Measurements from ENCODE around the gene TACR1. TPM values are rescaled to one million over a fixed set of nuclear protein-coding genes. Genes with fewer than 3 reads are reported as not detected.

The TACR1 gene
- total RNA-seq, 3 donors from 2014 or later, result 1.3 to 5.9 (median 2.4) TPM

GRCh38 chr2:75087736-75088135, 111.6 kb downstream of the TACR1 start:
- Histone ChIP-seq H3K4me3 (no peak overlapping the region), H3K27me3 (no peaks in the 10 kb centered on the region), H3K36me3 (no peaks in the 10 kb centered on the region), H3K27ac (no peak overlapping the region), H3K4me1 (no peaks in the 10 kb centered on the region), H3K9me3 (no peaks in the 10 kb centered on the region)
- no peak for DNase-seq (ENCODE audit: low spot score in 2 of 2)
- TF ChIP-seq POLR2AphosphoS5 (IDR thresholded peaks at IDR 0.05) (no peak), POLR2A (IDR thresholded peaks at IDR 0.05) (no peak)
- TF ChIP-seq, protein P1, sequence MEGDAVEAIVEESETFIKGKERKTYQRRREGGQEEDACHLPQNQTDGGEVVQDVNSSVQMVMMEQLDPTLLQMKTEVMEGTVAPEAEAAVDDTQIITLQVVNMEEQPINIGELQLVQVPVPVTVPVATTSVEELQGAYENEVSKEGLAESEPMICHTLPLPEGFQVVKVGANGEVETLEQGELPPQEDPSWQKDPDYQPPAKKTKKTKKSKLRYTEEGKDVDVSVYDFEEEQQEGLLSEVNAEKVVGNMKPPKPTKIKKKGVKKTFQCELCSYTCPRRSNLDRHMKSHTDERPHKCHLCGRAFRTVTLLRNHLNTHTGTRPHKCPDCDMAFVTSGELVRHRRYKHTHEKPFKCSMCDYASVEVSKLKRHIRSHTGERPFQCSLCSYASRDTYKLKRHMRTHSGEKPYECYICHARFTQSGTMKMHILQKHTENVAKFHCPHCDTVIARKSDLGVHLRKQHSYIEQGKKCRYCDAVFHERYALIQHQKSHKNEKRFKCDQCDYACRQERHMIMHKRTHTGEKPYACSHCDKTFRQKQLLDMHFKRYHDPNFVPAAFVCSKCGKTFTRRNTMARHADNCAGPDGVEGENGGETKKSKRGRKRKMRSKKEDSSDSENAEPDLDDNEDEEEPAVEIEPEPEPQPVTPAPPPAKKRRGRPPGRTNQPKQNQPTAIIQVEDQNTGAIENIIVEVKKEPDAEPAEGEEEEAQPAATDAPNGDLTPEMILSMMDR (IDR thresholded peaks at IDR 0.05), result no peak
- intact Hi-C loops (cut with DNase I; ENCODE audit: low total_unique reads), result no loop called here

DNA sequence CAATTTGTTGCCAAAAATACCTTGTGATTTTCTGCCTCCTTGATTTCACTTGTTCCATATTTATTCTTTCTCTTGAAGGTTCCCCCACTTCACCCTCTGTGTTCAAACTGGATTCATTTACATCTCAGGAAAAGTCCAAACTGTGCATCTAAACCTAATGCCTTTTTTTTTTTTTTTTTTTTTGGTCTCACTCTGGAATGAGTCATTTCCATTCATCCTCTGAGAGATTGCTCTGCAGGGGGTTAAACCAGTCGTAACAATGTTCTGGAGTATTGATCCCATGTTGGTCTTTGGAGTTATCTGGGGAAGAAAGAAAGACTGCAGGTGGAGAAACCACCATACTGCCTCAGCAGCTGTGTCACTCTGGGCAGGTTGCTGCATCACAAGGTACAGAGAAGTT, 119.7 kb downstream of the TACR1 start:
- Histone ChIP-seq H3K4me1 (no peaks in the 10 kb centered on the region), H3K4me3 (no peak overlapping the region), H3K9me3 (no peaks in the 10 kb centered on the region), H3K27me3 (no peaks in the 10 kb centered on the region), H3K27ac (no peak overlapping the region), H3K36me3 (no peaks in the 10 kb centered on the region)
- intact Hi-C loops (cut with DNase I; ENCODE audit: low total_unique reads), result no loop called here
- TF ChIP-seq, protein P1 (IDR thresholded peaks at IDR 0.05), result no peak
- DNase-seq (ENCODE audit: low spot score in 2 of 2), result no peak

DNA sequence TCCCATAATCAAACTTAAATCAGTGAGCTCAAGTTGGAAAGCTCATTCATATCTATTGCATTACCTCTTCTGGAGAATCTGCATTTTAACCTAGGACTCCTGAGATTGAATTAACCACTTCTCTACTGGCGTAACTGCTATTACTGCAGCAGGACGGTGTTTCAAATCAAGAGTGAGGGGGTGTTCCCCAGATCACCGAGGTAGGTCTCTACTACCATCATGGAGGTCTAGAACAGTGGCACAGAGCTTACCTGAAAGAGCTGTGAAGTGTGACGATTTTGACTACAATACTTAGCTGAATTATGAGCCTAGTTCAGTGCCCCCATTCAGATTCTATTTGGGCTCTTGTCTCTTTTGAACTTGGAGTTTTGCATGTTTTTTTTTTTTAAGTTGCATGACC, 121.4 kb downstream of the TACR1 start:
- no peaks in the 10 kb centered on the region for H3K36me3 ChIP-seq
- H3K27me3 ChIP-seq, result no peaks in the 10 kb centered on the region
- TF ChIP-seq POLR2A (IDR thresholded peaks at IDR 0.05), result no peak
- no peak for TF ChIP-seq POLR2AphosphoS5 (IDR thresholded peaks at IDR 0.05)
- TF ChIP-seq, protein P1 (IDR thresholded peaks at IDR 0.05), result no peak
- no peaks in the 10 kb centered on the region for H3K9me3 ChIP-seq
- no peaks in the 10 kb centered on the region for H3K4me1 ChIP-seq
- H3K27ac ChIP-seq, result no peak overlapping the region
- no peak overlapping the region for H3K4me3 ChIP-seq
- intact Hi-C loops (cut with DNase I; ENCODE audit: low total_unique reads), result no loop called here
- DNase-seq (ENCODE audit: low spot score in 2 of 2), result no peak

GRCh38 chr2:75076088-75076487, 123.2 kb downstream of the TACR1 start:
- Histone ChIP-seq H3K4me3 (no peak overlapping the region), H3K27me3 (no peaks in the 10 kb centered on the region), H3K27ac (no peak overlapping the region), H3K36me3 (no peaks in the 10 kb centered on the region), H3K9me3 (no peaks in the 10 kb centered on the region), H3K4me1 (no peaks in the 10 kb centered on the region)
- DNase-seq (ENCODE audit: low spot score in 2 of 2), result no peak
- intact Hi-C loops (cut with DNase I; ENCODE audit: low total_unique reads), result no loop called here
- no peak for TF ChIP-seq POLR2AphosphoS5 (IDR thresholded peaks at IDR 0.05)
- TF ChIP-seq POLR2A (IDR thresholded peaks at IDR 0.05), result no peak
- TF ChIP-seq, protein P1 (IDR thresholded peaks at IDR 0.05), result no peak

DNA sequence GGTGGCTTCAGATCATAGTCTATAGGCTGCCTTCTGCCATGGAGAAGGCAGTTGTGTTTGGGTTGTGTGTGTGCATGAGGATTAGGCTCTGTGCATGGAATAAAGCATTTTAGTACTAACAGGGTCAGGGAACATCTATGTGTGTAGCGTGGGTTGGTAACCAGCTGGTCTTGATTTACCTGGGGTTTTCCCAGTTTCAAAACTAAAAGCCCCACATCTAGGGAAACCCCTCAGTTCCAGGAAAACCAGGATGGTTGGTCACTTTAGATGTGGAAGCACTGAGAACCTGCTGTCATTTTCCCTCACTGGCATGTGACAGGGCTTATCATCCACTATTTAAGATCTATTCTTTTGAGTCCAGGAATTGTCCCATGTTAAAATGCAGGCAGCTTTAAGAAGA, 124.6 kb downstream of the TACR1 start:
- Histone ChIP-seq H3K9me3 (no peaks in the 10 kb centered on the region), H3K36me3 (no peaks in the 10 kb centered on the region), H3K4me3 (no peak overlapping the region), H3K27me3 (no peaks in the 10 kb centered on the region), H3K4me1 (no peaks in the 10 kb centered on the region), H3K27ac (no peak overlapping the region)
- intact Hi-C loops (cut with DNase I; ENCODE audit: low total_unique reads), result no loop called here
- no peak for TF ChIP-seq POLR2A (IDR thresholded peaks at IDR 0.05)
- DNase-seq (ENCODE audit: low spot score in 2 of 2), result no peak

GRCh38 chr2:75074228-75074627, 125.1 kb downstream of the TACR1 start:
- H3K27ac ChIP-seq, result no peak overlapping the region
- no peaks in the 10 kb centered on the region for H3K9me3 ChIP-seq
- DNase-seq (ENCODE audit: low spot score in 2 of 2), result no peak
- TF ChIP-seq, protein P1 (IDR thresholded peaks at IDR 0.05), result no peak
- TF ChIP-seq POLR2A (IDR thresholded peaks at IDR 0.05) (no peak), POLR2AphosphoS5 (IDR thresholded peaks at IDR 0.05) (no peak)
- H3K36me3 ChIP-seq, result no peaks in the 10 kb centered on the region
- H3K27me3 ChIP-seq, result no peaks in the 10 kb centered on the region
- no peak overlapping the region for H3K4me3 ChIP-seq
- no peaks in the 10 kb centered on the region for H3K4me1 ChIP-seq
- intact Hi-C loops (cut with DNase I; ENCODE audit: low total_unique reads), result no loop called here

All from breast epithelium (tissue), 4 donors.